ENCODE data around the gene EEF1AKMT1. TPM values are rescaled to one million over a fixed set of nuclear protein-coding genes. Genes with fewer than 3 reads are reported as not detected.

Gene EEF1AKMT1
- total RNA-seq, 1 donor from 2014 or later: 3.9 TPM

DNA sequence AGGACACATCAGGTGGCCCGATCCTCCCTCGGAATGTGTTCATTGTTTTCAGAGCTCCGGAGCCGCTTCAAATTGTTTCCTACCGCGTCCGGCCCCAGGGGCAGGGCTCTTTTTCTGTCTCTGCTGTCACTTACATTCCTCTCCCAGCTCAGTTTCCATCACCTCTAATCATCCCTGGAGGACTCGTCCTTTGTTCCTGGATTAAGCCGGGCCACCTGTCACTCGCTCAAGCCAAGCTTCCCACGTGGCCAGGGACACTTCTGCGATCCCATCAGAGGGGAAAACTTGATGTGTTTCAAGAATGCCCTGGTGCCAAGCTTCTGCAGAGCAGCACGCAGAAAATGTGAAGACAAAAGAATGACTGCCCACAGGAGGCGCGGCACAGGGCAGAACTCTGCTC is 56.8 kb downstream of the EEF1AKMT1 start:
- no peak for DNase-seq
- Mint-ChIP-seq H3K27ac (no peak overlapping the region), H3K9me3 (no peaks in the 10 kb centered on the region), H3K4me3 (no peak overlapping the region), H3K27me3 (peaks cover 10% of the 10 kb centered on the region), H3K4me1 (peaks cover 10% of the 10 kb centered on the region), H3K36me3 (ENCODE audit: low read depth) (no peaks in the 10 kb centered on the region)
- TF ChIP-seq, protein P1, sequence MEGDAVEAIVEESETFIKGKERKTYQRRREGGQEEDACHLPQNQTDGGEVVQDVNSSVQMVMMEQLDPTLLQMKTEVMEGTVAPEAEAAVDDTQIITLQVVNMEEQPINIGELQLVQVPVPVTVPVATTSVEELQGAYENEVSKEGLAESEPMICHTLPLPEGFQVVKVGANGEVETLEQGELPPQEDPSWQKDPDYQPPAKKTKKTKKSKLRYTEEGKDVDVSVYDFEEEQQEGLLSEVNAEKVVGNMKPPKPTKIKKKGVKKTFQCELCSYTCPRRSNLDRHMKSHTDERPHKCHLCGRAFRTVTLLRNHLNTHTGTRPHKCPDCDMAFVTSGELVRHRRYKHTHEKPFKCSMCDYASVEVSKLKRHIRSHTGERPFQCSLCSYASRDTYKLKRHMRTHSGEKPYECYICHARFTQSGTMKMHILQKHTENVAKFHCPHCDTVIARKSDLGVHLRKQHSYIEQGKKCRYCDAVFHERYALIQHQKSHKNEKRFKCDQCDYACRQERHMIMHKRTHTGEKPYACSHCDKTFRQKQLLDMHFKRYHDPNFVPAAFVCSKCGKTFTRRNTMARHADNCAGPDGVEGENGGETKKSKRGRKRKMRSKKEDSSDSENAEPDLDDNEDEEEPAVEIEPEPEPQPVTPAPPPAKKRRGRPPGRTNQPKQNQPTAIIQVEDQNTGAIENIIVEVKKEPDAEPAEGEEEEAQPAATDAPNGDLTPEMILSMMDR (IDR thresholded peaks at IDR 0.05): no peak
- intact Hi-C loops (cut with micrococcal nuclease): no loop called here
- ATAC-seq (ENCODE audit: low read depth): no peak
- POLR2A ChIA-PET: no interaction called here
- CTCF ChIA-PET: no interaction called here

DNA sequence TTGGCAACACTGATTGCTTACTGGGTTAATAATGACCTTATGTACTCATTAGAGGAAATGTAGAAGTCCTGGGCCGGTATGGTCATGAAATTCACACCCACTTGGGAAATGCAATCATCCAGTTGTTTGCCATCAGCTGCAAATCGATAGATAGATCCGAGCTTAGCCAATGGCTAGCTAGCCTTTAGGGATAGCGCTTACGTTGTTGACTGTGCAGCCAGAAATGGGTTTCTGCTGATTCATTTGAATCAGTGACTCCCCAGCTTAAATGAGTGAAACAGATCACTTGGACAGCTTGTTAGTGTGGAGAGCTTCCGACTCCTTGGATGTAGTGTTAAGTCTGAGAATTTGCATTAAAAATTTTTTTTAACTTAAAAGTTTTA is 58.4 kb downstream of the EEF1AKMT1 start:
- no peak for ATAC-seq (ENCODE audit: low read depth)
- no peak overlapping the region for H3K27ac Mint-ChIP-seq
- intact Hi-C loops (cut with micrococcal nuclease): no loop called here
- peaks cover 7% of the 10 kb centered on the region for H3K4me1 Mint-ChIP-seq
- H3K4me3 Mint-ChIP-seq: no peak overlapping the region
- no peak for DNase-seq
- H3K36me3 Mint-ChIP-seq (ENCODE audit: low read depth): no peaks in the 10 kb centered on the region
- H3K27me3 Mint-ChIP-seq: peaks cover 7% of the 10 kb centered on the region
- no peaks in the 10 kb centered on the region for H3K9me3 Mint-ChIP-seq
- POLR2A ChIA-PET: no interaction called here
- CTCF ChIA-PET: interaction anchor here (0.7 to 1.7 kb wide), 3 partner anchors 16 to 220 kb away, joined by 3 to 4 read pairs (median 3); no protein-coding TSS in a partner anchor
- TF ChIP-seq, protein P1 (IDR thresholded peaks at IDR 0.05): no peak

- peaks cover 7% of the 10 kb centered on the region for H3K4me1 Mint-ChIP-seq
- ATAC-seq (ENCODE audit: low read depth): no peak
- H3K4me3 Mint-ChIP-seq: no peak overlapping the region
- H3K27ac Mint-ChIP-seq: no peak overlapping the region
- CTCF ChIA-PET: interaction anchor here (0.7 to 1.7 kb wide), 3 partner anchors 17 to 222 kb away, joined by 3 to 4 read pairs (median 4); no protein-coding TSS in a partner anchor
- H3K36me3 Mint-ChIP-seq (ENCODE audit: low read depth): no peaks in the 10 kb centered on the region
- POLR2A ChIA-PET: no interaction called here
- H3K27me3 Mint-ChIP-seq: peaks cover 7% of the 10 kb centered on the region
- DNase-seq: no peak
- intact Hi-C loops (cut with micrococcal nuclease): no loop called here
- TF ChIP-seq, protein P1 (IDR thresholded peaks at IDR 0.05): no peak
- no peaks in the 10 kb centered on the region for H3K9me3 Mint-ChIP-seq
Measured at GRCh38 chr13:20714563-20715329, 59.0 kb downstream of the EEF1AKMT1 start.

- Mint-ChIP-seq H3K36me3 (ENCODE audit: low read depth) (no peaks in the 10 kb centered on the region), H3K9me3 (no peaks in the 10 kb centered on the region), H3K4me3 (no peak overlapping the region), H3K27me3 (peaks cover 7% of the 10 kb centered on the region), H3K4me1 (peaks cover 7% of the 10 kb centered on the region), H3K27ac (no peak overlapping the region)
- ATAC-seq (ENCODE audit: low read depth): no peak
- DNase-seq: no peak
- intact Hi-C loops (cut with micrococcal nuclease): no loop called here
- POLR2A ChIA-PET: no interaction called here
- CTCF ChIA-PET: interaction anchor here (1.1 to 1.7 kb wide), 2 partner anchors 218 to 221 kb away, joined by 4 read pairs; no protein-coding TSS in a partner anchor
- TF ChIP-seq, protein P1 (IDR thresholded peaks at IDR 0.05): no peak
Measured at GRCh38 chr13:20714161-20714560, 59.6 kb downstream of the EEF1AKMT1 start.

DNA sequence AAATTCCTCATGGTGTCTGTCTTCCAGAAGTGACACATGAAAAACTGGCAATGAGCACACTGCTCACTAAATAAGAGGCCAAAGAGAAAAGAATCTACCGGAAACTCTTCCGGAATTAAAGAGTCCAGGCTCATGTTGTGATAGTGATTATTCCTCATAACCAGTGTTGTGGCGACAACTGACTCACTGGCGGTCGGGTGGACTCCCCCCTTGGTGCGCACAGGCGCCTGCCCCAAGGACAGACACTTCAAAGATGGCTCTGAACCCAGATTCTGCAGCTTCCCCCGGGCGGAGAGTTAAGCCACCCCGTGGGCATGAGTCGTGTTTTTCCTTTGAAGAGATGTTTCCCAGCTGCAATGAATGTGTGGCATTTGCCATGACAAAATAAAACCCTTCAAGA is 60.0 kb downstream of the EEF1AKMT1 start:
- H3K27me3 Mint-ChIP-seq: peaks cover 7% of the 10 kb centered on the region
- peaks cover 7% of the 10 kb centered on the region for H3K4me1 Mint-ChIP-seq
- no peak overlapping the region for H3K27ac Mint-ChIP-seq
- H3K36me3 Mint-ChIP-seq (ENCODE audit: low read depth): no peaks in the 10 kb centered on the region
- DNase-seq: no peak
- ATAC-seq (ENCODE audit: low read depth): no peak
- no peaks in the 10 kb centered on the region for H3K9me3 Mint-ChIP-seq
- ChIA-PET CTCF (interaction anchor here (1.1 to 1.7 kb wide), 2 partner anchors 218 to 221 kb away, joined by 4 read pairs; no protein-coding TSS in a partner anchor), POLR2A (no interaction called here)
- H3K4me3 Mint-ChIP-seq: no peak overlapping the region
- TF ChIP-seq, protein P1 (IDR thresholded peaks at IDR 0.05): no peak
- intact Hi-C loops (cut with micrococcal nuclease): loop anchor here (1.0 kb wide), 1 partner anchor 8 kb away; no protein-coding TSS in a partner anchor

All from activated B cell treated with CpG ODN at 0.5 μM for 24 hours (primary cell).